HepG2 (cell line): ENCODE measurements around the gene MRE11. TPM values are rescaled to one million over a fixed set of nuclear protein-coding genes. Genes with fewer than 3 reads are reported as not detected.

Experiments used
- AHDC1 ChIP-seq: sonication (generic); formaldehyde crosslinking; IDR thresholded peaks from 2 replicates; pipeline ENCODE4 v1.5.1; 2020; ENCODE audit warnings: mild to moderate bottlenecking, missing genetic modification reagents, borderline replicate concordance
- HBP1 ChIP-seq: IDR thresholded peaks from 2 replicates; pipeline ENCODE4 v1.6.1; 2016; ENCODE audit warnings: low read depth, control low read depth
- HDAC2 ChIP-seq: sonication (generic); formaldehyde crosslinking; IDR thresholded peaks from 2 replicates; pipeline ENCODE4 v1.4.0; 2020; ENCODE audit warnings: missing genetic modification reagents
- HNRNPLL ChIP-seq: fragments of 200-400 bp; formaldehyde crosslinking; IDR thresholded peaks from 2 replicates; pipeline ENCODE4 v1.6.1; 2017; ENCODE audit warnings: mild to moderate bottlenecking, low read depth, low read length; ENCODE audit not compliant: poor library complexity, severe bottlenecking
- MAFK ChIP-seq, 2 experiments: IDR thresholded peaks in 1 of 2; conservative IDR thresholded peaks in 1 of 2; 2 replicates each; pipeline ENCODE4 v1.6.1; 2011; ENCODE audit warnings: improper control_type of control experiment in 2 of 2, low read length in 2 of 2
- NFATC3 ChIP-seq: sonication (generic); formaldehyde crosslinking; IDR thresholded peaks from 2 replicates; pipeline ENCODE4 v1.5.1; 2020; ENCODE audit warnings: mild to moderate bottlenecking, missing genetic modification reagents
- NFE2L1 ChIP-seq: sonication (generic); formaldehyde crosslinking; IDR thresholded peaks from 2 replicates; pipeline ENCODE4 v1.4.0; 2020; ENCODE audit warnings: missing genetic modification reagents, mild to moderate bottlenecking, borderline replicate concordance
- SATB2 ChIP-seq: sonication (generic); formaldehyde crosslinking; IDR thresholded peaks from 2 replicates; pipeline ENCODE4 v1.5.0; 2020; ENCODE audit warnings: missing genetic modification reagents
- SMAD9 ChIP-seq: sonication (generic); formaldehyde crosslinking; IDR thresholded peaks from 2 replicates; pipeline ENCODE4 v1.5.1; 2020; ENCODE audit warnings: mild to moderate bottlenecking, missing genetic modification reagents
- ZBTB37 ChIP-seq: sonication (generic); formaldehyde crosslinking; IDR thresholded peaks from 2 replicates; pipeline ENCODE4 v1.4.0; 2020; ENCODE audit warnings: mild to moderate bottlenecking, missing genetic modification reagents
- ZKSCAN8 ChIP-seq: IDR thresholded peaks from 2 replicates; pipeline ENCODE4 v1.6.1; 2016; ENCODE audit warnings: borderline replicate concordance, missing genetic modification reagents, missing compliant biosample characterization
- ZNF207 ChIP-seq: fragments of 450-650 bp; IDR thresholded peaks from 2 replicates; pipeline ENCODE4 v1.6.1; 2016; ENCODE audit warnings: antibody characterized with exemption, borderline replicate concordance
- ZNF33B ChIP-seq: sonication (generic); formaldehyde crosslinking; IDR thresholded peaks from 2 replicates; pipeline ENCODE4 v1.5.1; 2020; ENCODE audit warnings: mild to moderate bottlenecking, missing genetic modification reagents
- ZNF552 ChIP-seq: sonication (generic); formaldehyde crosslinking; IDR thresholded peaks from 2 replicates; pipeline ENCODE4 v1.9.0; 2022; ENCODE audit warnings: missing genetic modification reagents, mild to moderate bottlenecking, borderline replicate concordance
- ZNF713 ChIP-seq: sonication (generic); formaldehyde crosslinking; IDR thresholded peaks from 2 replicates; pipeline ENCODE4 v1.4.0; 2020; ENCODE audit warnings: mild to moderate bottlenecking, missing genetic modification reagents
- polyA plus RNA-seq, 8 experiments: library from polyadenylated mRNA; depleted of rRNA in 3 of 8; stranded (reverse) in 7 of 8; unstranded in 1 of 8; fragments of >200 nt; fragmentation: Illumina TruSeq in 4 of 8; extraction: Trizol in 4 of 8; gene quantifications; 2 replicates each; pipeline versions ENCODE4 v1.2.1 to v1.2.3, GENCODE V29; 2011 to 2016; ENCODE audit warnings: low read depth in 4 of 8, missing spikeins in 1 of 8, mixed read lengths in 1 of 8; ENCODE audit not compliant: insufficient read depth in 1 of 8
- total RNA-seq, 5 experiments: library from RNA; depleted of rRNA; stranded (reverse); fragments of >200 nt; fragmentation: Illumina TruSeq; extraction: Trizol; gene quantifications; 2 replicates each; pipeline ENCODE4 v1.2.3, GENCODE V29; 2016; ENCODE audit warnings: low read depth in 1 of 5
- TF ChIP-seq, protein P1 (sequence below): sonication (generic); formaldehyde crosslinking; IDR thresholded peaks from 2 replicates; pipeline ENCODE4 v1.4.0; 2020; ENCODE audit warnings: mild to moderate bottlenecking, low read depth, missing genetic modification reagents
- TF ChIP-seq, protein P2 (sequence below): IDR thresholded peaks from 2 replicates; pipeline ENCODE4 v1.6.1; 2016; ENCODE audit warnings: control low read depth

The MRE11 gene
- total and polyA plus RNA-seq, 2 of the 13 experiments (the other 11 are each of a cell fraction or from before 2014, with no cell fraction given) = 7.2 to 37.3 TPM

- no peak for TF ChIP-seq NFATC3 (CRISPR knock-in tag)
- TF ChIP-seq, protein P1, sequence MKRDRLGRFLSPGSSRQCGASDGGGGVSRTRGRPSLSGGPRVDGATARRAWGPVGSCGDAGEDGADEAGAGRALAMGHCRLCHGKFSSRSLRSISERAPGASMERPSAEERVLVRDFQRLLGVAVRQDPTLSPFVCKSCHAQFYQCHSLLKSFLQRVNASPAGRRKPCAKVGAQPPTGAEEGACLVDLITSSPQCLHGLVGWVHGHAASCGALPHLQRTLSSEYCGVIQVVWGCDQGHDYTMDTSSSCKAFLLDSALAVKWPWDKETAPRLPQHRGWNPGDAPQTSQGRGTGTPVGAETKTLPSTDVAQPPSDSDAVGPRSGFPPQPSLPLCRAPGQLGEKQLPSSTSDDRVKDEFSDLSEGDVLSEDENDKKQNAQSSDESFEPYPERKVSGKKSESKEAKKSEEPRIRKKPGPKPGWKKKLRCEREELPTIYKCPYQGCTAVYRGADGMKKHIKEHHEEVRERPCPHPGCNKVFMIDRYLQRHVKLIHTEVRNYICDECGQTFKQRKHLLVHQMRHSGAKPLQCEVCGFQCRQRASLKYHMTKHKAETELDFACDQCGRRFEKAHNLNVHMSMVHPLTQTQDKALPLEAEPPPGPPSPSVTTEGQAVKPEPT = no peak
- TF ChIP-seq AHDC1 (CRISPR knock-in tag) = no peak
- TF ChIP-seq ZNF207 = no peak
- peak; percentile 56 for TF ChIP-seq HNRNPLL
- TF ChIP-seq ZBTB37 (CRISPR knock-in tag) = no peak
- no peak for TF ChIP-seq SATB2
- no peak for TF ChIP-seq MAFK (conservative IDR thresholded peaks at IDR 0.05 in 1 of 2, IDR thresholded peaks at IDR 0.05 in 1 of 2; ENCODE audit: low read length in 2 of 2)
- TF ChIP-seq SMAD9 (CRISPR knock-in tag) = no peak
- TF ChIP-seq HBP1 (CRISPR knock-in tag) = 0 out of 2 replicates have a peak, but pooled peaks have one; percentile 30
- TF ChIP-seq NFE2L1 (CRISPR knock-in tag) = no peak
- TF ChIP-seq HDAC2 (CRISPR knock-in tag) = no peak; the same call in 1 of the 2 replicates
- TF ChIP-seq ZNF552 (CRISPR knock-in tag) = no peak
- TF ChIP-seq ZNF33B (CRISPR knock-in tag) = no peak
- TF ChIP-seq, protein P2, sequence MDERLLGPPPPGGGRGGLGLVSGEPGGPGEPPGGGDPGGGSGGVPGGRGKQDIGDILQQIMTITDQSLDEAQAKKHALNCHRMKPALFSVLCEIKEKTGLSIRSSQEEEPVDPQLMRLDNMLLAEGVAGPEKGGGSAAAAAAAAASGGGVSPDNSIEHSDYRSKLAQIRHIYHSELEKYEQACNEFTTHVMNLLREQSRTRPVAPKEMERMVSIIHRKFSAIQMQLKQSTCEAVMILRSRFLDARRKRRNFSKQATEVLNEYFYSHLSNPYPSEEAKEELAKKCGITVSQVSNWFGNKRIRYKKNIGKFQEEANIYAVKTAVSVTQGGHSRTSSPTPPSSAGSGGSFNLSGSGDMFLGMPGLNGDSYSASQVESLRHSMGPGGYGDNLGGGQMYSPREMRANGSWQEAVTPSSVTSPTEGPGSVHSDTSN = no peak
- TF ChIP-seq ZNF713 (CRISPR knock-in tag) = no peak
- TF ChIP-seq ZKSCAN8 = no peak
Observed at GRCh38 chr11:94511932-94512781, 18.5 kb upstream of the MRE11 start, which contains the start of gene C11orf97 (continued).
